Activated T-helper 2 cell treated with anti-CD3 and anti-CD28 coated beads, Interferon-gamma antibody, Interleukin-2, Interleukin-4, amounts not matched to agents 10 μg/mL and 5 μg/mL and 100 μg/mL, durations not matched to agents 14 hours and 24 hours and 36 hours (primary cell): ENCODE results near the gene SF3A2. TPM values are rescaled to one million over a fixed set of nuclear protein-coding genes. Genes with fewer than 3 reads are reported as not detected.
A peak's percentile ranks its signal among the peaks of the same experiment; 100 is the strongest.

ENCODE experiments used
- DNase-seq: peaks from one replicate; pipeline ENCODE4 v3.0.0; 2021; ENCODE audit warnings: low spot score
- H3K27ac Mint-ChIP-seq: one replicate; pipeline ENCODE4 v1.8.0; 2021; ENCODE audit warnings: mixed read lengths
- H3K27me3 Mint-ChIP-seq: one replicate; pipeline ENCODE4 v1.8.0; 2021; ENCODE audit warnings: low read depth, mixed read lengths
- H3K36me3 Mint-ChIP-seq: one replicate; pipeline ENCODE4 v1.8.0; 2021; ENCODE audit warnings: low read depth, mixed read lengths
- H3K4me1 Mint-ChIP-seq: one replicate; pipeline ENCODE4 v1.8.0; 2021; ENCODE audit warnings: low read depth, mixed read lengths
- H3K4me3 Mint-ChIP-seq: one replicate; pipeline ENCODE4 v1.8.0; 2021; ENCODE audit warnings: low read depth, mild to moderate bottlenecking, moderate library complexity, mixed read lengths
- H3K9me3 Mint-ChIP-seq: one replicate; pipeline ENCODE4 v1.8.0; 2021; ENCODE audit warnings: mixed read lengths
- intact Hi-C: fragments of 100-400 bp; cut with micrococcal nuclease; formaldehyde crosslinking; loops from one replicate; pipeline ENCODE4 v1.15.1; 2023
- total RNA-seq: library from RNA; stranded (reverse); gene quantifications from 2 replicates; pipeline ENCODE4 v1.2.3, GENCODE V29; 2022

The SF3A2 gene
- total RNA-seq, 1 donor from 2014 or later = 153 TPM

GRCh38 chr19:2242092-2242537 lies 5.5 kb downstream of the SF3A2 start:
- no peak overlapping the region for H3K27ac Mint-ChIP-seq
- no peaks in the 10 kb centered on the region for H3K9me3 Mint-ChIP-seq
- DNase-seq = no peak
- H3K27me3 Mint-ChIP-seq = no peaks in the 10 kb centered on the region
- H3K36me3 Mint-ChIP-seq = peaks cover 73% of the 10 kb centered on the region
- intact Hi-C loops = no loop called here
- H3K4me3 Mint-ChIP-seq = peak overlapping the region; percentile 14
- H3K4me1 Mint-ChIP-seq = peaks cover 35% of the 10 kb centered on the region

GRCh38 chr19:2242816-2243215 lies 6.2 kb downstream of the SF3A2 start:
- Mint-ChIP-seq H3K4me3 (peak overlapping the region; percentile 14), H3K9me3 (no peaks in the 10 kb centered on the region), H3K4me1 (peaks cover 32% of the 10 kb centered on the region), H3K36me3 (peaks cover 67% of the 10 kb centered on the region), H3K27me3 (no peaks in the 10 kb centered on the region), H3K27ac (no peak overlapping the region)
- DNase-seq = no peak
- intact Hi-C loops = no loop called here

- H3K36me3 Mint-ChIP-seq = peaks cover 60% of the 10 kb centered on the region
- no peak overlapping the region for H3K4me3 Mint-ChIP-seq
- no peak overlapping the region for H3K27ac Mint-ChIP-seq
- DNase-seq = no peak
- intact Hi-C loops = no loop called here
- H3K4me1 Mint-ChIP-seq = peaks cover 25% of the 10 kb centered on the region
- H3K9me3 Mint-ChIP-seq = no peaks in the 10 kb centered on the region
- no peaks in the 10 kb centered on the region for H3K27me3 Mint-ChIP-seq
These were observed 6.9 kb downstream of the SF3A2 start for GRCh38 chr19:2243274-2244124.

DNA sequence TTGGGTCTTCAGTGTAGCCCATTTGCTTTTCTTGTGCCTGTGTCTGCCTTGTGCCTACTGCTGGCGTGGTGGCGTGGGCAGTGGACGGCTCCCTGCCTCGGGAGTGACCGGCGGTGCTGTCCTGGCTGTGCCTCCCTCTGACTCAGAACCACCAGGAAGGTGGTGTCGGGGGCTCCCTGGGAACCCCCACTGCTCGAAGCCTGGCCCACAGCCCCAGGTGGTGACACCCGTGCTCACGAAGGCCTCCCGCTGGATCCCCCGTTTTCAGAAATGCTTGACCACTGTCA lies 7.4 kb downstream of the SF3A2 start:
- Mint-ChIP-seq H3K36me3 (peaks cover 54% of the 10 kb centered on the region), H3K4me3 (no peak overlapping the region), H3K9me3 (no peaks in the 10 kb centered on the region), H3K27ac (no peak overlapping the region), H3K4me1 (peaks cover 20% of the 10 kb centered on the region), H3K27me3 (no peaks in the 10 kb centered on the region)
- intact Hi-C loops = no loop called here
- no peak for DNase-seq

- no peak overlapping the region for H3K27ac Mint-ChIP-seq
- H3K4me3 Mint-ChIP-seq = no peak overlapping the region
- peaks cover 18% of the 10 kb centered on the region for H3K4me1 Mint-ChIP-seq
- no peak for DNase-seq
- H3K36me3 Mint-ChIP-seq = peaks cover 51% of the 10 kb centered on the region
- no peaks in the 10 kb centered on the region for H3K27me3 Mint-ChIP-seq
- intact Hi-C loops = no loop called here
- no peaks in the 10 kb centered on the region for H3K9me3 Mint-ChIP-seq
These were observed 7.9 kb downstream of the SF3A2 start for GRCh38 chr19:2244486-2244885.

- H3K4me3 Mint-ChIP-seq = no peak overlapping the region
- no peaks in the 10 kb centered on the region for H3K27me3 Mint-ChIP-seq
- peaks cover 13% of the 10 kb centered on the region for H3K4me1 Mint-ChIP-seq
- H3K27ac Mint-ChIP-seq = no peak overlapping the region
- intact Hi-C loops = no loop called here
- no peaks in the 10 kb centered on the region for H3K9me3 Mint-ChIP-seq
- no peak for DNase-seq
- peaks cover 45% of the 10 kb centered on the region for H3K36me3 Mint-ChIP-seq
These were observed 8.6 kb downstream of the SF3A2 start for GRCh38 chr19:2245273-2245672.

GRCh38 chr19:2246014-2246620 lies 9.5 kb downstream of the SF3A2 start:
- Mint-ChIP-seq H3K36me3 (peaks cover 37% of the 10 kb centered on the region), H3K4me3 (no peak overlapping the region), H3K27me3 (no peaks in the 10 kb centered on the region), H3K27ac (no peak overlapping the region), H3K9me3 (no peaks in the 10 kb centered on the region), H3K4me1 (peaks cover 5% of the 10 kb centered on the region)
- intact Hi-C loops = no loop called here
- DNase-seq = no peak

GRCh38 chr19:2246801-2247361 lies 10.3 kb downstream of the SF3A2 start:
- H3K4me3 Mint-ChIP-seq = no peak overlapping the region

GRCh38 chr19:2247433-2248101 lies 10.9 kb downstream of the SF3A2 start:
- Mint-ChIP-seq H3K27ac (no peak overlapping the region), H3K4me3 (no peak overlapping the region), H3K27me3 (peaks cover 5% of the 10 kb centered on the region), H3K36me3 (peaks cover 31% of the 10 kb centered on the region), H3K4me1 (peaks cover 1% of the 10 kb centered on the region), H3K9me3 (no peaks in the 10 kb centered on the region)
- intact Hi-C loops = no loop called here
- no peak for DNase-seq

More at GRCh38 chr19:2246801-2247361, 10.3 kb downstream of the SF3A2 start:
- Mint-ChIP-seq H3K9me3 (no peaks in the 10 kb centered on the region), H3K36me3 (peaks cover 35% of the 10 kb centered on the region), H3K4me1 (peaks cover 1% of the 10 kb centered on the region), H3K27me3 (peaks cover under 1% of the 10 kb centered on the region), H3K27ac (no peak overlapping the region)
- intact Hi-C loops = no loop called here
- no peak for DNase-seq

DNA sequence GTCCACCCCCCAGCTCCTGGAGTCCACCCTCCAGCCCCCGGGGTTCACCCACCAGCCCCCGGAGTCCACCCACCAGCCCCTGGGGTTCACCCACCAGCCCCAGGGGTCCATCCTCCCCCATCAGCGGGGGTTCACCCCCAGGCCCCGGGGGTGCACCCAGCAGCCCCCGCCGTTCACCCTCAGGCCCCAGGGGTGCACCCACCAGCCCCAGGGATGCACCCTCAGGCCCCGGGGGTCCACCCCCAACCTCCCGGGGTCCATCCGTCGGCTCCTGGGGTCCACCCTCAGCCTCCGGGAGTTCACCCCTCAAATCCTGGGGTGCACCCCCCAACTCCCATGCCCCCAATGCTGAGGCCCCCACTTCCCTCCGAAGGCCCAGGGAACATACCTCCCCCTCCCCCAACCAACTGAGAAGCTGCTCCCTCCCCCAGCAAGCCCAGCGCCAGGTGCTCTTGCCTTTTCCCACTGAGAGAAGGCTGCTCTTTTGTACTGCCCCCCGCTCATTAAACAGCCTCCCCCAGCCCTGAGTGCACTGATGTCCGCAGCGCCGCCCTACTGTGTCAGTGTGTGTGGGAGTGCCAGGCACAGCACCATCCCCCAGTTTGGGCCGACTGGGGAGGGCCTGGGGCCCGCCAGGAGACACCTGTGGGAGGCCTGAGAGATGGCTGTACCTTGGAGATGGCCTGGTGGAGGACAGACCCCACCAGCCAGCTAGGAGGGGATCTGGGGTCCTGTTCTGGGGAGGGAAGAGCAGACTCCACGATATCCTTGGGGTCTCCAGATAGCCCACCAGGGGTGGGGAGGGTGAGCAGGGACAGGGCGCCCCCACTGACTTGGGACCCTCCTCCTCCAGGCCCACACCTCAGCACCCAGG lies 11.7 kb downstream of the SF3A2 start:
- Mint-ChIP-seq H3K4me3 (no peak overlapping the region), H3K27me3 (peaks cover 7% of the 10 kb centered on the region), H3K36me3 (peaks cover 26% of the 10 kb centered on the region), H3K4me1 (no peaks in the 10 kb centered on the region), H3K27ac (no peak overlapping the region), H3K9me3 (no peaks in the 10 kb centered on the region)
- intact Hi-C loops = no loop called here
- no peak for DNase-seq

- Mint-ChIP-seq H3K4me1 (no peaks in the 10 kb centered on the region), H3K27ac (no peak within 1 kb of the TSS), H3K4me3 (no peak within 1 kb of the TSS), H3K9me3 (no peaks in the 10 kb centered on the region), H3K27me3 (peaks cover 11% of the 10 kb centered on the region), H3K36me3 (peaks cover 20% of the 10 kb centered on the region)
- intact Hi-C loops = no loop called here
- no peak for DNase-seq
These were observed 12.6 kb downstream of the SF3A2 start, which contains the start of gene AMH for GRCh38 chr19:2249010-2249866. Gene AMH, plus strand, starts transcription at chr19:2249323. Its CDS starts 10 bp downstream, at chr19:2249333.
